PC-9 (cell line): ENCODE measurements around the gene TAS2R41. TPM values are rescaled to one million over a fixed set of nuclear protein-coding genes. Genes with fewer than 3 reads are reported as not detected.

Experiments used
- BruUV-seq: library from RNA; stranded (reverse); fragments of 400-500 nt; replicated peaks from 2 replicates; lab custom pipeline; 2021; lab: Mats Ljungman, UMichigan
- CTCF ChIA-PET: fragments of 300-600 bp; sonication (Branson Sonifier 250); formaldehyde crosslinking; loops from one replicate; lab custom pipeline; 2022; ENCODE audit warnings: antibody characterized with exemption; lab: Charles Lee
- POLR2A ChIA-PET: fragments of 300-600 bp; sonication (Branson Sonifier 250); formaldehyde crosslinking; loops from one replicate; lab custom pipeline; 2022; ENCODE audit warnings: antibody characterized with exemption; ENCODE audit not compliant: unreplicated experiment; lab: Charles Lee
- DNase-seq, 2 experiments: peaks; one replicate each; pipeline versions ENCODE4 v3.0.0 to v3.0.0-alpha.2; 2015 to 2022; ENCODE audit warnings: mixed read lengths in 1 of 2
- H2AFZ ChIP-seq: fragments of 200-600 bp; sonication (generic); 2 replicates; pipeline ENCODE4 v1.8.1; 2017; ENCODE audit warnings: antibody characterized with exemption
- H3F3A ChIP-seq: fragments of 200-600 bp; sonication (generic); 2 replicates; pipeline ENCODE4 v1.8.1; 2017; ENCODE audit warnings: antibody characterized with exemption, mild to moderate bottlenecking, low read depth; ENCODE audit not compliant: insufficient read depth
- H3K27ac ChIP-seq: fragments of 200-600 bp; sonication (generic); 2 replicates; pipeline ENCODE4 v1.6.1; 2016; ENCODE audit warnings: mixed run types
- H3K27me3 ChIP-seq: fragments of 200-600 bp; sonication (generic); 2 replicates; pipeline ENCODE4 v1.6.1; 2016; ENCODE audit warnings: low read depth, mixed run types; ENCODE audit not compliant: insufficient read depth
- H3K36me3 ChIP-seq: fragments of 200-600 bp; sonication (generic); 2 replicates; pipeline ENCODE4 v1.6.1; 2016; ENCODE audit warnings: low read depth, mixed run types
- H3K4me1 ChIP-seq: fragments of 200-600 bp; sonication (generic); replicated peaks from 2 replicates; pipeline ENCODE4 v1.6.1; 2016; ENCODE audit warnings: mixed run types; ENCODE audit not compliant: insufficient read depth
- H3K4me2 ChIP-seq: fragments of 200-600 bp; sonication (generic); 2 replicates; pipeline ENCODE4 v1.6.1; 2017; ENCODE audit warnings: mixed run types
- H3K4me3 ChIP-seq: fragments of 200-600 bp; sonication (generic); 2 replicates; pipeline ENCODE4 v1.6.1; 2016; ENCODE audit warnings: mixed run types
- H3K79me2 ChIP-seq: fragments of 200-600 bp; sonication (generic); 2 replicates; pipeline ENCODE4 v1.6.1; 2017; ENCODE audit warnings: low read depth, mixed run types
- H3K9me2 ChIP-seq: fragments of 200-600 bp; sonication (generic); 2 replicates; pipeline ENCODE4 v1.8.1; 2017; ENCODE audit warnings: mild to moderate bottlenecking; ENCODE audit not compliant: insufficient read depth
- H3K9me3 ChIP-seq: fragments of 200-600 bp; sonication (generic); 2 replicates; pipeline ENCODE4 v1.8.1; 2016; ENCODE audit warnings: low read depth; ENCODE audit not compliant: insufficient read depth
- H4K20me1 ChIP-seq: fragments of 200-600 bp; sonication (generic); 2 replicates; pipeline ENCODE4 v1.8.1; 2017; ENCODE audit not compliant: insufficient read depth
- CTCF ChIP-seq: fragments of 200-600 bp; sonication (generic); conservative IDR thresholded peaks from 2 replicates; pipeline ENCODE4 v1.6.1; 2017; ENCODE audit warnings: mixed run types, antibody characterized with exemption, mild to moderate bottlenecking, moderate library complexity
- EZH2 ChIP-seq: fragments of 200-600 bp; sonication (generic); IDR thresholded peaks from 2 replicates; pipeline ENCODE4 v1.8.0; 2017; ENCODE audit warnings: antibody characterized with exemption, low read depth
- intact Hi-C: fragments of 100-400 bp; cut with micrococcal nuclease; formaldehyde crosslinking; loops from one replicate; pipeline ENCODE4 v1.10.0; 2022; ENCODE audit not compliant: unreplicated experiment
- total RNA-seq: library from RNA; stranded (reverse); gene quantifications from 2 replicates; pipeline ENCODE4 v1.2.3, GENCODE V29; 2021

The TAS2R41 gene
- total RNA-seq, 1 experiment from 2014 or later, result not detected

DNA sequence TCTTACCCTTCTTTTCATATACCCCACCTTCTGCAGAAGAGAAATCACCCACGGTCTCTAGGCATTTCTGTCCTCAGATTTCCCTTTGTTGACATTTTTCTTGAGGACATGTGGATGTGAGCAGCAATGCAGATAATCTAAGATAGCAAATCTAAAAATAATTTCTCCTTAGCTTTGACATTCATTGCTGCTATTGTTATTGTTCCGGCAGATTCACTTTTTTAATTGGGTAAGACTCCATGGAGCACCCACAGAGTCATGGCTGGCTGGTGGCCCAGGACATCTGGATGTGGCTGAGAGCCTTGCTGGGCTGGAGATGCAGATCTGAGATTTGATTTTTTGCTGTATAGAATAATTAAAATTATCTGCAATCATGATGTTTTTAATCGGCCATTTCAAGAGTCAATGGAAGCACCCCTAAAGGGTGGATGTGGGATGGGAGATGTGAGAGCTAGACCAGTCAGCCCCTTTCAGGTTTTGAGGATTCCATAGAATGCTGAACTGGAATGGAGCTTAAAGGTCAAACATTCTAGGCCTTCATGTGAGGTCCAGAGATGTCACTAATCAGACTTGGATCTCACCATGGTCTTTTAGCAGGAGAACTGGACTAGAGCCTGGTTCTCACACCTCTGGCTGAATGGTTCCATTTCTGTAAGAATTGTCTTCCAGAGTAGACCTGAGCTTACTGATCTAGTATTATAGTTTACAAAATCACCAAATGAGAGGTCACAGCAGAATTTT lies 37.5 kb downstream of the TAS2R41 start:
- CTCF ChIA-PET, result interaction anchor here (0.6 kb wide), 1 partner anchor 291 kb away, joined by 3 read pairs; no protein-coding TSS in a partner anchor
- H3K4me1 ChIP-seq, result no peaks in the 10 kb centered on the region
- H4K20me1 ChIP-seq, result no peaks in the 10 kb centered on the region
- no peaks in the 10 kb centered on the region for H3K9me2 ChIP-seq
- no peak overlapping the region for H2AFZ ChIP-seq
- no TSS peak for BruUV-seq
- no peak overlapping the region for H3K4me2 ChIP-seq
- no peak overlapping the region for H3K27ac ChIP-seq
- no peak for DNase-seq
- no peak for TF ChIP-seq EZH2
- no peaks in the 10 kb centered on the region for H3K9me3 ChIP-seq
- H3K36me3 ChIP-seq, result no peaks in the 10 kb centered on the region
- no peaks in the 10 kb centered on the region for H3K27me3 ChIP-seq
- H3K79me2 ChIP-seq, result no peaks in the 10 kb centered on the region
- POLR2A ChIA-PET, result no interaction called here
- no peaks in the 10 kb centered on the region for H3F3A ChIP-seq
- intact Hi-C loops, result no loop called here
- H3K4me3 ChIP-seq, result no peak overlapping the region

DNA sequence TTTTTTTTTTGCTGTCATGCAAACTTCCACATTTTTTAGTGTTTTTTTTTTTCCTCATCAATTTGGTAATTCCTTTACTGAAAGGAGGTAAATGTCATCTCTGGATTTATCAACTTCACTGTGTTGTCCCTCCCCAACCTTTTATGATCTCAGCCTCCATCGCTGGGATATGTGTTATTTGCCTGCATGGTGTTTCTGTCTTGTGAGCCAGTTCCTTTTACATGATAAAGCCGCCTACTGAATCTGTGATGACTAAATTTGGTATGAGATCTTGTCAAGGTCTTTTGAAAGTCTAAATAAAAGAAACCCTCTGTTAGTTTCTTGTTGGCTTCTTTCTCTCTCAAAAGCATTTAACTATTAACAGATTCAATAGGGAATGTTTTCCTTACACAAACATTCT lies 39.3 kb downstream of the TAS2R41 start:
- Histone ChIP-seq H3K27me3 (no peaks in the 10 kb centered on the region), H3K36me3 (no peaks in the 10 kb centered on the region), H3F3A (no peaks in the 10 kb centered on the region), H3K27ac (no peak overlapping the region), H3K4me2 (no peak overlapping the region), H3K4me1 (no peaks in the 10 kb centered on the region), H3K9me3 (no peaks in the 10 kb centered on the region), H4K20me1 (no peaks in the 10 kb centered on the region), H3K4me3 (no peak overlapping the region), H2AFZ (no peak overlapping the region), H3K9me2 (no peaks in the 10 kb centered on the region; the same call in 1 of the 2 replicates), H3K79me2 (no peaks in the 10 kb centered on the region)
- no peak for DNase-seq
- CTCF ChIA-PET, result no interaction called here
- TF ChIP-seq CTCF (no peak), EZH2 (no peak)
- BruUV-seq, result no TSS peak
- intact Hi-C loops, result no loop called here
- POLR2A ChIA-PET, result no interaction called here

DNA sequence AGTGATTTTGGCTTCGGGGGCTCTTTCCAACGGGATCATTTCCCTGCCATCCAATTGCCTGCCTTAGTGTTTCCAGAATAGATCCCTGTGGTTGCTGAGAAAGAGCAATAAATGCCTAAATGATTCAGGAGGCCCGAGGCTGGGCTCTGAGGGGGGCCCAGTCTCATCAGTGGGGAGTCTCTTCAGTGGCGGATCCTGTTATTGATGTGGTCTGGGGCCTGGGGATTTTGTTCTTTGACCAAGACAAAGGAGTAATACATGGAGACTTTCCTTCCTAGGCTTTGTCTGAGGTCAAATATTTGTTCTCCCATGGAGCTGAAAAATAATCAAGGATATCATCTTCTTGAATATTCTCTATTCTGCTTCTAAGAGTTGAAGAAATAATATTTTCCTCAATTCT lies 40.8 kb downstream of the TAS2R41 start:
- no peaks in the 10 kb centered on the region for H3F3A ChIP-seq
- ChIA-PET POLR2A (interaction anchor here (0.6 kb wide), 1 partner anchor 270 kb away, joined by 3 read pairs; no protein-coding TSS in a partner anchor), CTCF (no interaction called here)
- H3K27ac ChIP-seq, result no peak overlapping the region
- no peaks in the 10 kb centered on the region for H3K4me1 ChIP-seq
- no peaks in the 10 kb centered on the region; the same call in 1 of the 2 replicates for H3K9me2 ChIP-seq
- no peak overlapping the region for H3K4me2 ChIP-seq
- DNase-seq, result no peak
- TF ChIP-seq EZH2 (no peak), CTCF (no peak)
- no peaks in the 10 kb centered on the region for H3K27me3 ChIP-seq
- intact Hi-C loops, result no loop called here
- H4K20me1 ChIP-seq, result no peaks in the 10 kb centered on the region
- no peaks in the 10 kb centered on the region for H3K79me2 ChIP-seq
- no peak overlapping the region for H3K4me3 ChIP-seq
- H3K9me3 ChIP-seq, result no peaks in the 10 kb centered on the region
- no peaks in the 10 kb centered on the region for H3K36me3 ChIP-seq
- BruUV-seq, result no TSS peak
- H2AFZ ChIP-seq, result no peak overlapping the region
